Heart left ventricle (tissue), 16 donors: ENCODE measurements around the gene NDUFAF7. TPM values are rescaled to one million over a fixed set of nuclear protein-coding genes. Genes with fewer than 3 reads are reported as not detected.
"Not testable (repeated sequence)": the region's sequence is repeated elsewhere in the genome, so short reads cannot be mapped to it uniquely, and the experiment has no call there.

Experiments used
- ATAC-seq, 4 donors: fragments of 200-7000 bp; cut with Tn5 transposase; one replicate each; pipeline ENCODE4 v1.9.1; 2020 to 2022; ENCODE audit warnings: moderate library complexity in 4 of 4, mild to moderate bottlenecking in 3 of 4, moderate number of reproducible peaks in 1 of 4
- DNase-seq, 5 donors: peaks; one replicate each; pipeline ENCODE4 v3.0.0-alpha.2; 2020
- H3K27ac ChIP-seq, 12 donors: fragments of 200-600 bp; sonication (generic) in 4 of 12; one replicate each; pipeline versions ENCODE4 v1.5.0 to v1.8.0; 2016 to 2022; ENCODE audit warnings: mild to moderate bottlenecking in 2 of 12
- H3K27me3 ChIP-seq, 9 donors: fragments of 200-600 bp; sonication (generic) in 2 of 9; one replicate each; pipeline versions ENCODE4 v1.5.1 to v1.8.0; 2016 to 2022; ENCODE audit warnings: mild to moderate bottlenecking in 3 of 9
- H3K36me3 ChIP-seq, 9 donors: fragments of 200-600 bp; sonication (generic) in 2 of 9; one replicate each; pipeline versions ENCODE4 v1.5.0 to v1.8.0; 2018 to 2022; ENCODE audit warnings: mild to moderate bottlenecking in 2 of 9
- H3K4me1 ChIP-seq, 12 donors: fragments of 200-600 bp; sonication (generic) in 4 of 12; one replicate each; pipeline versions ENCODE4 v1.5.0 to v1.8.0; 2016 to 2022; ENCODE audit warnings: mild to moderate bottlenecking in 3 of 12
- H3K4me3 ChIP-seq, 12 donors: fragments of 200-600 bp; sonication (generic) in 4 of 12; one replicate each; pipeline versions ENCODE4 v1.5.0 to v1.8.0; 2017 to 2022; ENCODE audit warnings: mild to moderate bottlenecking in 9 of 12, moderate library complexity in 4 of 12
- H3K9me3 ChIP-seq, 12 donors: fragments of 200-600 bp; sonication (generic) in 4 of 12; one replicate each; pipeline versions ENCODE4 v1.5.0 to v1.8.0; 2016 to 2022; ENCODE audit warnings: mild to moderate bottlenecking in 1 of 12
- CTCF ChIP-seq, 12 donors: fragments of 200-600 bp; sonication (generic) in 4 of 12; IDR thresholded peaks; one replicate each; pipeline versions ENCODE4 v1.5.0 to v1.8.0; 2018 to 2022; ENCODE audit warnings: antibody characterized with exemption in 12 of 12, mild to moderate bottlenecking in 5 of 12
- POLR2A ChIP-seq, 2 donors: fragments of 450-650 bp; IDR thresholded peaks; one replicate each; pipeline ENCODE4 v1.6.1; 2017; ENCODE audit warnings: antibody characterized with exemption in 2 of 2, mild to moderate bottlenecking in 2 of 2, moderate library complexity in 2 of 2
- WGBS, 4 donors: extraction: QIAGEN DNeasy Blood & Tissue Kit in 2 of 4; methylation state at CpG; one replicate each; pipeline versions ENCODE4 v1.1.5 to v1.1.7; 2013 to 2018; 5-methylcytosine and 5-hydroxymethylcytosine counted together
- intact Hi-C, 10 donors: fragments of 100-400 bp; cut with DNase I; formaldehyde crosslinking; loops; one replicate each; pipeline versions ENCODE4 v1.11.1 to v1.14.2; 2022
- polyA plus RNA-seq, 2 donors: library from polyadenylated mRNA; stranded (reverse); fragments of 200-250 nt; gene quantifications; one replicate each; pipeline ENCODE4 v1.2.3, GENCODE V29; 2013
- total RNA-seq, 9 donors: library from RNA; depleted of rRNA in 2 of 9; stranded (reverse); fragments of >200 nt in 2 of 9; fragmentation: NEBNext Ultra II Directional in 3 of 9; extraction: Animal tissue kit (Norgen Biotek cat#: 25700) in 3 of 9; gene quantifications; one replicate each; pipeline versions ENCODE4 v1.1.0 to v1.2.4, GENCODE V29; 2016 to 2023
- donor health status: ischemic (EF 13 %, LVEDD 7.1; RV severe dilation, severe dysfunction).
- donor health status: healthy with polysubstance abuse.
- donor health status: DM: no; HTN: yes; CAD: no.
- donor health status: DM: no; HTN: no; CAD: no.
- donor health status: ischemic (EF 25% LVEDD 6.9; RV normal size, moderate dysfunction).
- donor health status: ischemic (EF 25% LVEDD 5.7; RV mildly dilated, moderate dysfunction).
- donor health status: healthy.
- donor health status: DM: yes; HTN: yes; CAD: no.
- donor health status: ischemic (EF 35%, LVEDD 5.7; RV mildly dilated, moderate dysfunction).
- donor health status: nonischemic (EF 11% LVEDD 7.7; RV severe dilation, severe dysfunction).
- donor health status: DM: yes; HTN: yes; CAD: no.
- donor health status: PGD.
- donor health status: ischemic (EF 29% LVEDD 5.4; RV normal size, mild dysfunction).
- donor health status: nonischemic (EF 23%, LVEDD 6.1; RV moderate dilation, normal function).

NDUFAF7 gene
- total and polyA plus RNA-seq, 11 donors: 15.8 to 33.0 (median 22.1) TPM

- WGBS, 4 donors: 93 to 96% (median 95%) methylated on average over 4 of the region's 4 CpGs
Measured at GRCh38 chr2:37219046-37219445, 12.4 kb upstream of the NDUFAF7 start.

GRCh38 chr2:37223131-37223530 is 8.3 kb upstream of the NDUFAF7 start:
- DNase-seq (no peak), ATAC-seq (no peak)
- peaks cover 0 to 26% (median 8%) of the 10 kb centered on the region in 12 donors for H3K4me1 ChIP-seq
- TF ChIP-seq CTCF (IDR thresholded peaks at IDR 0.05) (no peak), POLR2A (IDR thresholded peaks at IDR 0.05) (no peak)
- H3K27ac ChIP-seq: no peak overlapping the region
- intact Hi-C loops: no loop called here
- peaks cover 0 to 81% (median 71%) of the 10 kb centered on the region in 9 donors for H3K36me3 ChIP-seq
- no peaks in the 10 kb centered on the region for H3K27me3 ChIP-seq
- H3K4me3 ChIP-seq: no peak overlapping the region
- WGBS, 4 donors: 86 to 95% (median 91%) methylated on average over 4 of the region's 4 CpGs
- H3K9me3 ChIP-seq: no peaks in the 10 kb centered on the region

More at GRCh38 chr2:37219046-37219445, 12.4 kb upstream of the NDUFAF7 start:
- TF ChIP-seq POLR2A (IDR thresholded peaks at IDR 0.05) (no peak), CTCF (IDR thresholded peaks at IDR 0.05) (no peak)
- no peak for DNase-seq
- no peak overlapping the region for H3K4me3 ChIP-seq
- no peak for ATAC-seq
- no peaks in the 10 kb centered on the region for H3K9me3 ChIP-seq
- peaks cover 0 to 99% (median 90%) of the 10 kb centered on the region in 9 donors for H3K36me3 ChIP-seq
- intact Hi-C loops: no loop called here
- peaks cover 0 to 11% (median 0%) of the 10 kb centered on the region in 12 donors for H3K4me1 ChIP-seq
- no peak overlapping the region for H3K27ac ChIP-seq
- no peaks in the 10 kb centered on the region for H3K27me3 ChIP-seq

- TF ChIP-seq POLR2A (IDR thresholded peaks at IDR 0.05) (no peak), CTCF (IDR thresholded peaks at IDR 0.05) (no peak)
- intact Hi-C loops: no loop called here
- 80 to 94% (median 92%) methylated on average over 1 of the region's 1 CpG for WGBS, 4 donors
- Histone ChIP-seq H3K4me1 (peaks cover 0 to 28% (median 8%) of the 10 kb centered on the region in 12 donors), H3K9me3 (no peaks in the 10 kb centered on the region), H3K4me3 (no peak overlapping the region), H3K27me3 (no peaks in the 10 kb centered on the region), H3K27ac (no peak overlapping the region), H3K36me3 (peaks cover 0 to 78% (median 69%) of the 10 kb centered on the region in 9 donors)
- ATAC-seq (no peak), DNase-seq (no peak)
Measured at GRCh38 chr2:37224063-37224462, 7.4 kb upstream of the NDUFAF7 start.

- intact Hi-C loops, H3K27me3 ChIP-seq, H3K9me3 ChIP-seq, ATAC-seq, DNase-seq, H3K4me3 ChIP-seq, H3K27ac ChIP-seq: not testable (repeated sequence)
- 50 to 83% methylated on average over 1 of the region's 2 CpGs; no CpG with 5 or more reads in 2 of the 4 donors for WGBS, 4 donors
- peaks cover 0 to 68% (median 58%) of the 10 kb centered on the region in 9 donors for H3K36me3 ChIP-seq
- peaks cover 0 to 39% (median 18%) of the 10 kb centered on the region in 12 donors for H3K4me1 ChIP-seq
Measured at GRCh38 chr2:37225129-37225528, 6.3 kb upstream of the NDUFAF7 start.

- intact Hi-C loops: no loop called here
- no peak overlapping the region for H3K4me3 ChIP-seq
- H3K9me3 ChIP-seq: no peaks in the 10 kb centered on the region
- ATAC-seq: no peak
- TF ChIP-seq CTCF (IDR thresholded peaks at IDR 0.05) (no peak), POLR2A (IDR thresholded peaks at IDR 0.05) (no peak)
- no peak for DNase-seq
- H3K27me3 ChIP-seq: no peaks in the 10 kb centered on the region
- H3K4me1 ChIP-seq: peaks cover 0 to 46% (median 23%) of the 10 kb centered on the region in 12 donors
- no peak overlapping the region for H3K27ac ChIP-seq
- WGBS, 4 donors: 91 to 95% (median 93%) methylated on average over 4 of the region's 4 CpGs
- peaks cover 0 to 50% (median 41%) of the 10 kb centered on the region in 9 donors for H3K36me3 ChIP-seq
Measured at GRCh38 chr2:37226863-37227262, 4.6 kb upstream of the NDUFAF7 start.
